IPS-18c (cell line): Measurements from ENCODE around the gene COPG2.

Experiments used
- H3K4me3 ChIP-seq: 2 replicates; pipeline ENCODE4 v1.7.0; 2013; ENCODE audit warnings: low read depth, mild to moderate bottlenecking, low read length, moderate library complexity; ENCODE audit not compliant: insufficient read depth
- H3K9me3 ChIP-seq: one replicate; pipeline ENCODE4 v1.6.1; 2013; ENCODE audit warnings: mild to moderate bottlenecking, low read length, moderate library complexity; ENCODE audit not compliant: control insufficient read depth, insufficient read depth

Gene COPG2

GRCh38 chr7:130491841-130492522 lies 176.6 kb downstream of the COPG2 start, which contains the start of gene MEST:
MEST (plus strand) TSS chr7:130492085; CDS start chr7:130492314, 229 bp downstream.
- Histone ChIP-seq H3K9me3 (peaks cover 6% of the 10 kb centered on the region), H3K4me3 (peak within 1 kb of the TSS; percentile 50)

DNA sequence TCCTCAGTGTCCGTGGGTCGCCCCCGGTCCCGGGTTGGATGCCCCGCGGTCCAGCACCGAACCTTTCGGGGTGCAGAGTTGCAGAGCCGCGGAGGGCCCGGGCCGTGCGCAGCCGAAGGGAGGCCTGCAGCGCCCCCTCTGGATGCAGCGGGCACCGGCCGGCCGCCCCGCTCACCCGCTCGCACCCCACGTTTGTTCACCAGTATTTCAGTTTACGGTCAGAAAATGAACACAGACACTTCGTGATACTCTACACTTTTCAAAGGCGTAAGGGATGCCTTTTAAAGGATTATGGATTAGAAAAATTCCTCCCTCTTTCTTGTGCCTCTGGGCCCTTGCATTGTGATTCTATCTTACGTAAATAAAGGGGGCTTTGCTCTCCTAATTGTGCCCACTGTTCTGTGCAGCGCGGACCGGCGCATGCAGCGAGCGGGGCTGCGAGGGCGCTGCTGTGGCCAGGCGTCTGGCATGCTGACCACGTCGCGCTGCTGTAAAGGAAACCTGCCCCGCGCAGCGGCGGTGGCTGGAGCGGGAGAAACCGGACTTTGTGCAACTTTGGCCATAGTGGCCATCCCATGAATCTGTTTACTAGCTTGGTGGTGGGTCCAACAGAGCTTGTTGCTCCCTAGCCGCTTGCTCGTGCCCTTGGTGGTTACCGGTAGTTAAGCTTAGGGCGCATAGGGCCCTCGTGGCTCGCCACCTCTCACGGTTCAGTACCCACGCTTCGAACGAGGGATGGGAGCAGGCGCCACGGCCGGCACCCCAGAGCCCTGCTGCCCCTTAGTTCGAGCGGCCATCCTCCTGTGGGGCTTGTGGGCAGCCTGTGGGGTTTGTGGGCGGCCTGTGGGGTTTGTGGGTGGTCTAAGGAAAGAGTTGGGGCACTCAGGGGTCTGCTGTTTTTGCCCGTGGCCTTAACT lies 177.4 kb downstream of the COPG2 start:
- peaks cover 6% of the 10 kb centered on the region for H3K9me3 ChIP-seq
- H3K4me3 ChIP-seq: peak overlapping the region; percentile 50

DNA sequence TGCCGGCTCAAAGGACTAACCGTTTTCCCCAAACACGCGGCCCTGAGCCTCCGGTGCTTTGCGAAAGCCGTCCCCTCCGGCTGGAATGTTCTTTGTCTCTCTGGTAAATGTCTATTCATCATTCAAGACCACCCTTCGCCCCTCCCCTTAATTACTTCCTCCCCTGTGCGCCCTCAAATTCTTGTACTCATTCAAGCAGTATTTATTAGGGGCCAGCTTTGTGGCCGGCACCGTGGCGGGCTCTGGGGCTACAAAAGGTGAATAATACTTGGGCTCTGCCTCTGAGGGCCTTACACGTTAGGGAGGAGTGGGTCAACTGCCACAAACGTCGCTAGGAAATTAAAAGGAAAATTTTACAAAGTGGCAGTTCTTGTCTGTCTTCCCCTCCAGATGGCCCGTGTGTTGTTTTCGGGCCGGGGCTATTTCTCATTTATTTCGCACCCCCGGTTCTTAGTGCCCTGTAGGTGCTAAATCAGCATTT lies 178.2 kb downstream of the COPG2 start:
- Histone ChIP-seq H3K9me3 (peaks cover 8% of the 10 kb centered on the region), H3K4me3 (peak overlapping the region; percentile 43; the same call in 1 of the 2 replicates)

DNA sequence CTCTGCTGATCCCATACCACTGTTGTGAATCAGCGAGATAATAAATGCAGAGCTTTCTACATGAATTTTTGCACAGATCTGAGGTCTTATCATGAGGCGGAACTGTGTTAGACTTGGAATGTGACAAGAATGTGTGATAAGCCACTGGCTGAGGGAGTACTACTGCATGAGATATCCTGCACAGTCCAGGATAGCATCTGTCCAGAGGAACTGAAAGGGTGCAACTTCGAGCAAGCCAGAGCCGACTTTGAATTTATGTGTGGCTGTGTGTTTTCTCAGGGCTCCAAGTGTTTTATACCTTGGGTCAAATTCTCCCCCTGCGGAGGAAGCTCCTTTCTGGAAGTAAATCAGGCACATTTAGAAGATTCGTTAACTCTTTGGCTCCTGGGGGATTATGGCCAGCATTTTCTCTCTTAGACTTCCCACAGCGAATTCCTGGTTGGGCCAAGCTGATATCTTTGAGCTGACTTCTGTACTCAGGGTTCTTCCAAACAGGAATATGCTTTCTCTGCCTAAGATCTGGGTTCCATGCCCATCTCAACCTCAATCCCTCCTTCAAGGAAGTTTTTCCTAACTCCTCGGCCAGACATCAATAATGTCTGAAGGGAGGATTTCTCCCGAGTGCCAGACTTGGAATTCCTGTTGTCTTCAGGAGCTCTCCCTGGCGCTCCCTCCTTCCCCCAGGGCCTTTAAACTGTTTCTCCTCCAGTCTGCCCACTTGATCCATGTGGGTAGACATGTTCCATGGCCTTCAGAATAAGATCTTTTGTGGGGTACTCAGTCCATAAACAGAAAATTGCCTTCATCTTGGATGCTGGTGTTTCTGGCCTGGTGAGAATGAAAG lies 179.2 kb downstream of the COPG2 start:
- Histone ChIP-seq H3K4me3 (no peak overlapping the region), H3K9me3 (peaks cover 8% of the 10 kb centered on the region)

DNA sequence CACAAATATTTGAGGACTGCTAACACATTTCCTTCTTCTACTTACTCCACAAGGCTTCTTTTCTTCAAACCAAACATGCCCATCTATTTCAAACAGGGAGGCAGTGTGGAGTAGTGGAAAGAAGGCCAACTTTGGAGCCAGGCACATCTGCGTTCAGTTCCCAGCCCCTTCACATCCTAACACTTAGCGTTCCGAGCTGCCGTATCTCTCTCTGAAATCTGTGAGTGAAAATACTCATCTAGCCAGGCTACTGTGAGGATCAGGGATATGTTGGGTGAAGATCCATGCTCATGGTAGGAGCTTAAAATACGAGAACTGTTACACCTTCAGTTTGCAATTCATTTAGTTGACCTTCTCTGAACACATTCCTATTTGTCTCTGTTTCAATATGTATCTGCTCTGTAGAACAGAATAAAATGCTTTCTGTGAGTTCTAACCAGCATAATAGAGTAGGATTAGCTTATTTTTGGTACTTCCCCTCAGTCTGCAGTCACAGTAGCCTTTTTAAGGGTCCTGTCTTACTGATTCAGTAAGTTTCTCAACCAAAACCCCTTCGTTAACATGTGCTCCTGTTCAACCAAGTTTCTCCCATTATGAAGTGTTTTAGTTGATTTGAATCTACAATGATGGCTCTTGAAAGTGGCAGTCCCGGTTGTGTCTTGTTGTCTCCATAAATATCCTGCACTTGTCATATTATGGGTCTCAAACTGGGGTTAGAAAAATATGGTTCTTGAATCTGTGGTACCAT lies 180.0 kb downstream of the COPG2 start:
- no peak overlapping the region for H3K4me3 ChIP-seq
- H3K9me3 ChIP-seq: peaks cover 8% of the 10 kb centered on the region

DNA sequence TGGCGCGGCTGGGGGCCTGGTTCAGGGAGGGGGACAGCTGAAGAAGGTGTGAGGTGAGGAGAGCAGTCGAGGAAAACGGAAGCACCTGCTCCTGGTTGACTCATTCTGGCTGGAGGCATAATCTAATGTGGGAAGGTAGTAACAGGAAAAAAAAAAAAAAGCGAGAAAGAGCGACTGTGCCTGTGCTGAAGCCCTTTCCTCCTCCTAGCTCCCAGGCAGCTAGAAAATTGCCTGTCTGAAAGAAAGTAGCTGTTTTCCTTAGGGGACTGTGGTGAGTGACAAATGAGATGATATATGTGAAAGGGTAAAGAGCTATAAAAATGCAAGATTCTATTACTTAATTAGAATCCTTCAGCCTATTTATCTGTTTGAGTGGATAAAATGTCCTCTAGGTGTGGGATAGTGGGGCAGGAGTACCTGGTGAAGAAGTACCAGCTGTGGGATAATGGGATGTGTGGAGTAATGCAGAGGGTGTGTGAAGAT lies 181.6 kb downstream of the COPG2 start:
- peaks cover 2% of the 10 kb centered on the region for H3K9me3 ChIP-seq
- peak overlapping the region; percentile 62 for H3K4me3 ChIP-seq

DNA sequence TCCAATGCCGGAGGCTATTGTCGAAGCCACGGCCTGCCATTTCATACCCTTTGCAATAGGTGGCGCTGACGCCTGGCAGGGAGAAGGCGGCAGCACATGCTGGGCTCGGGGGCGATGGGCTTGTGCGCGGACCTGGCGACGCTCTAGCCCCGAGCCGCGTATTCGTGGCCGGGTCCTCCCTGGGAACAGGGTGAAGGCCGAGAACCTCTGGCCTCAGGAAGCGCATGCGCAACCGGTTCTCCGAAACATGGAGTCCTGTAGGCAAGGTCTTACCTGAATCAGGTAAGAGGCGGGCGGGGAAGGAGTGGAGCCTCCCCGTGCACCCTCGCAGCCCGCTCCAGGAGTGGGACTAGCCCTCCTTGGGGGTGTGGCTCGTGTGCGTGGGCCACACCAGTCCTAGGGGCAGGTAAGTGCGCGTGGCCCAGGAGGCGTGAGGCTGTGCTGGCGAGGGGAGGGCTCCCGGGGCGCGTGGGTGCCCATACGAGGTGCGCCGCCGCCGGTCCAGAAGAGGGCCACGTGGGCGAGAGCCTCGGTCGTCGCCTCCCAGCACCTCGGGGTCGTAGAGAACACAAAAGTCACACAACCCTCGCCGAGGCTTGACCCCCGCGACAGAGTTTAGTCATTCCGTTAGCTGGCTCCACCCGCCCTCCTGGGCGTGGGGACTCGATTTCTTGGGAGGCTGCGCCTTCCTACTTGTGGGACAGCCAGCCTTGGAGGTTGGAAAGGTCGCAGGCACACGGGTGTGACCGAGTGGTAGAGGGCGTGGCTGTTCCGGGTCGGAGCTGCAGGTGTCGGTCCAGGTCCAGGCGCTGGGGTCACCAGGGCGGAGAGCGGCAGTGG lies 182.2 kb downstream of the COPG2 start:
- H3K4me3 ChIP-seq: peak overlapping the region; percentile 62
- H3K9me3 ChIP-seq: peaks cover 2% of the 10 kb centered on the region

GRCh38 chr7:130485734-130486113 lies 182.8 kb downstream of the COPG2 start:
- no peak overlapping the region for H3K4me3 ChIP-seq
- H3K9me3 ChIP-seq: peaks cover 2% of the 10 kb centered on the region

DNA sequence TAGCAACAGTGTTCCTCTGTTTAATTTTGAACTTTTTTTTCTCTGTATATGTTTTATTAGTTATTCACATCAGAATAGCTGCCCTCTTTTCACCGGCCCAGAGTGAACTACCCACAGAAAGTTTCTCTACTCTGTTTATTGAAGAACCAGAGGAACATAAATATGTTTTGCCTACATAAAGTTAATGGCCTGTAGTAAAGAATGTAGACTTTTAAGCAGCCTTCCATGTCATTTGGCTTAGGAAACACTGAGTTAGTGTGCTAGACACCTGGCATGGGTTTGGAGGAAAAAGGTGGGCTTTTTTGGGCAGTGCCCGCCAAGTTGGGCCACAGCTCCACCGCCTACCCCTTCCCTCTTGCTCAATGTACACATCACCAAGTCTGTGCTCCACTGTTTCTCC lies 185.5 kb downstream of the COPG2 start:
- Histone ChIP-seq H3K9me3 (peaks cover 2% of the 10 kb centered on the region), H3K4me3 (no peak overlapping the region)

DNA sequence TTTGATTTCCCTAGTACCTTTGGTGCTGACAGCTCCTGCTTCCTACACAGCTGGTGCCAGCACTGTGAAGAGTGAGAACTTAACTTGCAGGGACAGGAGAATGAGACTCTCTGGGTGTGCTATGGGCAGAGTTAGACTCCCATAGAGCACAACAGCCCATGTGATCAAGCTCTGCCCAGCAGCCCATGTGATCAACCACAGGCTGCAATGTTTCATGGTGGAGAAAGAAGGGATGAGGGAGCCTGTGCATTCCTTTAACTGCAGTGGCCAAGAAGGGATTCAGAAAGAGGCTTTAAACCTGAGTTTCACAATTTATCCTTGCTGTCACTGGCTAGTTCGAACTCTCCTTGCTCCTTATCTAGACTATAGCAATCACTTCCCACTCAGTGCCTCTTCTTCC lies 186.7 kb downstream of the COPG2 start:
- Histone ChIP-seq H3K9me3 (peaks cover 2% of the 10 kb centered on the region), H3K4me3 (no peak overlapping the region)

- Histone ChIP-seq H3K9me3 (peaks cover 3% of the 10 kb centered on the region), H3K4me3 (no peak overlapping the region)
Observed at GRCh38 chr7:130479716-130480400, 188.7 kb downstream of the COPG2 start.

DNA sequence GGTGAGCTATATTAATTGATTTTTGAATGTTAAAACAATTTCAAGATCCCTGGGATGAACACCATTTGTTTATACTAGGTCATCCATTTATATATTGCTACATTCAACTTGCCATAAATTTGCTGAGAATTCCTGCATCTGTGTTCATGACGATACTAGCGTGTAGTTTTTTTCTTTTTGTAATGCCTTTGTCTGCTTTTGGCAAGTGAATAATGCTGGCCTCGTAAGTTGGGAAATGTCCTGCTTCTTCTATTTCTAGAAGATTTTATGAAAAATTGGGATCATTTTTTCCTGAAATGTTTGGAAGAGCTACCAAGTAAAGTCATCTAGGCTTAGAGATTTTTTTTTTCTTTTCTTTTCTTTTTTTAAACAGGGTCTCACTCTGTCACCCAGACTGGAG lies 189.6 kb downstream of the COPG2 start:
- H3K4me3 ChIP-seq: no peak overlapping the region
- peaks cover 3% of the 10 kb centered on the region for H3K9me3 ChIP-seq

DNA sequence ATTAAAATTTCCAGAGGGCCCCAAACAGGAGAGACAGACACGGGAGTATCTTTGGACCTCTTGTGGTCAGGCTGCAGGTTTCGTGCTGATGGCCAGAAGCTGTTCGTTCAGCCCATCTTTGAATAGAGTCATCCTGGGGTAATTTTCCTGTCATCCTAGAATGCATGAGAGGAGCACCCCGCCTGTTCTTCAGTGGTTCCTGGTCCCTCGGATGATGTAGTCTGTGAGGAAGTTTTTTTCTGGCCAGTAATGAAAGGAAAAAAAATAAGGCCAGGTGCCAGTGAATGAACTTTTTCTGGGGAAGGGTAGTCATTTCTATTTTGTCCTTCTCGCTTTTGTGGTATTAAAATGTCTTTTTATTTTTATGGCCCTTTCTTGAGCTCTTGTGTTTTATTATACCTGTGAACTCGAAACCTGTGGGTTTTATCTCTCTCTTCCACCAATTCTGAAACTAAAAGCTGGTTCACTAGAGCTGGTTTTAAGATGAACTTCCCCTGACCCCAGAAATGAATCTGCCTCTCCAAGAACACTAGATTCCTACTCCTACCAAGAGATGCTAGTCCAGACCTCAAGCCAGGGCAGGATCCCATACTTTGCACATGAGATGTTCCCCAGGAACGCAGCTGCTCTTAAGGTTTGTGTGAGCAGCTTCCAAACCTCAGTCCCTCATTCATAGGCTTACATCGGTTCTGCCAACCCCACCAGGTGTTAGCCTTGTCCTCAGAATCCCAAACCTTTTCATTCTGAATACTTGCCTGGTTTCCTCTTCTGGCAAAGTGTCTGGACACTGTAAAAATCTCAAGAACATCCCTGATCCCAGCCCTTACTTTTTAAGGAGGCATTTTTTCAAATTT lies 192.0 kb downstream of the COPG2 start:
- Histone ChIP-seq H3K9me3 (peaks cover 3% of the 10 kb centered on the region), H3K4me3 (no peak overlapping the region)

GRCh38 chr7:130475776-130476175 lies 192.8 kb downstream of the COPG2 start:
- no peak overlapping the region for H3K4me3 ChIP-seq
- H3K9me3 ChIP-seq: peaks cover 3% of the 10 kb centered on the region
